Measurements from ENCODE around the gene SPRYD3.

DNA sequence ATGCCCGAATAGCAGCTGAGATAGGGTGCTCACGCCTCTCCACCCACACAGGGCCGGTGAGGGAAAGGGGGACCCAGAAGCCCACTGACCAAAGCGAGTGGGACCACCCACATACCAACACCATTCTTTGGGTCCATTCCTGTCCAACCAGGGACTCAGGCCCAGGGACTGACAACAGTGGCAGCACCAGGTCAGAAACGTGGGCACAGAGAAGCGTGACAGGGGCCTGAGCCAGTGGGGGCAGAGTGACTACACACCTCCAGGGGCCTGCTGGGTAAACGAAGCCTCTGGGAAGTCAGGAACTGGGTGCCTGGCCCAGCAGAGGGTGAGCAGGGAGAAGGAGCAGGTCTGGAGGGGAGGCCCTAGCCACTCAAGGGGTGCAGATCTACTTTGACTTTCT, 13.7 kb downstream of the SPRYD3 start:
- TF ChIP-seq, protein P1, sequence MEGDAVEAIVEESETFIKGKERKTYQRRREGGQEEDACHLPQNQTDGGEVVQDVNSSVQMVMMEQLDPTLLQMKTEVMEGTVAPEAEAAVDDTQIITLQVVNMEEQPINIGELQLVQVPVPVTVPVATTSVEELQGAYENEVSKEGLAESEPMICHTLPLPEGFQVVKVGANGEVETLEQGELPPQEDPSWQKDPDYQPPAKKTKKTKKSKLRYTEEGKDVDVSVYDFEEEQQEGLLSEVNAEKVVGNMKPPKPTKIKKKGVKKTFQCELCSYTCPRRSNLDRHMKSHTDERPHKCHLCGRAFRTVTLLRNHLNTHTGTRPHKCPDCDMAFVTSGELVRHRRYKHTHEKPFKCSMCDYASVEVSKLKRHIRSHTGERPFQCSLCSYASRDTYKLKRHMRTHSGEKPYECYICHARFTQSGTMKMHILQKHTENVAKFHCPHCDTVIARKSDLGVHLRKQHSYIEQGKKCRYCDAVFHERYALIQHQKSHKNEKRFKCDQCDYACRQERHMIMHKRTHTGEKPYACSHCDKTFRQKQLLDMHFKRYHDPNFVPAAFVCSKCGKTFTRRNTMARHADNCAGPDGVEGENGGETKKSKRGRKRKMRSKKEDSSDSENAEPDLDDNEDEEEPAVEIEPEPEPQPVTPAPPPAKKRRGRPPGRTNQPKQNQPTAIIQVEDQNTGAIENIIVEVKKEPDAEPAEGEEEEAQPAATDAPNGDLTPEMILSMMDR (IDR thresholded peaks at IDR 0.05), result no peak
- TF ChIP-seq POLR2A (IDR thresholded peaks at IDR 0.05), result no peak

All from lower leg skin (tissue), 3 donors.